HG03064 (cell line): ENCODE measurements around the gene CNTFR.

ENCODE experiments used
- ATAC-seq: cut with Tn5 transposase; IDR thresholded peaks from one replicate; pipeline ENCODE4 v1.9.1; 2021; ENCODE audit warnings: low read depth; ENCODE audit not compliant: unreplicated experiment

The CNTFR gene

DNA sequence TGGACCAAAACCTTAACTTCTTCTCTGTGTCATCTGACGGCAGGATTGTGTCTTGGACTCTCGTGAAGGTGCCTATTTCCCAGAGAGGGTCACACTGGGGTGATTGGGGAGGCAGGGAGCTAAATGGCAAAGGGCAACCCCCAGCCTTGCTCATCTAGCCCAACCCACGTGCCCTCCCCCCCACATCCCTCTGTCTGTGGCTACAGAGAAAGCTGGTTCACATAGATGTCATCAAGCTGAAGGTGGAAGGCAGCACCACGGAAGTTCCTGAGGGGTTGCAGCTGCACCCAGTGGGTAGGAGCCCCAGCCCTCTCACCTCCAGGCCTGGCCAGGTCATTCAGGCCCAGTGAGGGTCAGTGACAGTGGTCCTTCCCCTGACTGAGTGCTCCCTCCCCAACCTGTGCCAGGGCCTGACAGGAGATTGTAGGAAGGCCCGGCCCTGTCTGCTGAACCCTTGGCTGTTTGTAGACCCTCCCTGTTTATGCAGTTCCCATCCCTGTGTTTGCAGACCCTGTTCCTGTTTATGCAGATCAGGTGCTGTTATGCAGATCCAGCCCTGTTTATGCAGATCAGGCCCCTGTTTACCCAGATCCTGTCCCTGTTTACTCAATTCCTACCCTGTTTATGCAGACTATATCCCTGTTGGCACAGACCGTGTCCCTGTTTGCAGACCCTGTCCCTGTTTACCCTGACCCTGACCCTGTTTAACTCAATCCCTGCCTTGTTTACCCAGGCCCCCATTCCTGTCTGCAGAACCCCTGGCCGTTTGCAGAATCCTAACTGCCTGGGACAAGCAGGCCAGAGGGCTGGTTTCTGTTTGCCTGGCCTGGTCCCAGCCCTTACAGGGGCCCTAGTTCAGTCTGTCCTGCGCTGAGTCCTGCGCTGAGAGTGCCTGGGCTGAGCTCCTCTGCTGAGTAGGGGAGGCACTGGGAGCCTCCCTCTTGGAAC is 77.1 kb downstream of the CNTFR start:
- no peak for ATAC-seq

GRCh38 chr9:34510497-34511468 is 78.7 kb downstream of the CNTFR start:
- ATAC-seq, result no peak

DNA sequence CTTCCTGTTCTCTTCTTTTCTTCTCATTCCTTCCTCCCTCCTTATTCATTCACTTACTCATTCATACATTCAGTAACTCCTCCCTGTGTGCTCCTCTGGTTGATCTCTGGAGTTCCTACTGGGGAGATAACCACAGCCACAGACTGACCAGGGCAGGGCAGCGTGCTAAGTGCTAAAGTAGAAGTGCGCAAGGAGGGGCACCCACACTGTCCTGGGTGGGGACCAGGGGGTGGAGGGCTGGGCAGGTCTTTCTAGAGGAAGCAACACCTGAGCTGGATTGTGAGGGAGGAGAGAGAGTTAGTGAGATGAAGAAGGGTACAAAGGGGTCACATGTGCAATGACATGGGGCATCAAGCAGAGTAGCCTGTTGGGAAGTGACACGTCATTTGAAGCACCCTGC is 80.6 kb downstream of the CNTFR start:
- no peak for ATAC-seq

DNA sequence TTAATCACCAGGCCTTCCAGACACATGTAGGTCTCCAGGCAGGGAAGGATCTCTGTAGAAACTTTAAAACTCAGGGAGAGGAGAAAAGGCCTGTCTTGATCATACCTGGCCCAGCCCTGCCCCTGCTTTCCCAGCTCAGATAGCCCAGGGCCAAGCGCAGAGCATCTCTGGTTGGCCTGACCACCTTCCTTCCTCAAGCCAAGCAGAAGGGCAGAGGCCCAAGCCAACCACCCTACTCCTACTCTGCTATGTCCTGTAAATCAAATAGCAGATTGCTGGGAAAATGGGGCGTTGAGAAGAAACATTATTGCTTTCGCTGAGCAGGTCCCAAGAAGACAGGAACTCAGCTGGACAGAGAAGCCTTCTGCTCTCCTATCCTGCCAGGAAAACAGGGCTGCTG is 81.1 kb downstream of the CNTFR start:
- no peak for ATAC-seq

DNA sequence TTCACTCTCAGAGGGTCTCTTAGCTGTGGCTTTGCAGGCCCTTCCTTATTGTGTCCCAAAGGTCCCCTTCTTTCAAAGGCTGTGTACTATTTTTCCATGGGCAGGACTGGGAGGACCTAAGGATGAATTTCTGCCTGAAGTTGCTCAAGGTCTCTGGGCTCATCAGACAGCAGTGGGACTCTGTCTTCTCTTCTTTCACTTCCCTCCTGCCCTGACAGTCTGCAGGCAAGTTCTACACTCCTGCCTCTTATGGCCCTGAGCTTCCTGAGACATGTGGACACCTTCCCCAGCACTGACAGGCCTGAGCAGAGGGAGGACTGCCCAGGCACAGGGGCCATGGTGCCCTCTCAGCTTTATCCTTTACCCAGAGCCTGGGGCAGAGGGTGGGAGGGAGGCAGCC is 81.6 kb downstream of the CNTFR start:
- ATAC-seq, result no peak

GRCh38 chr9:34507556-34507955 is 82.0 kb downstream of the CNTFR start:
- no peak for ATAC-seq

DNA sequence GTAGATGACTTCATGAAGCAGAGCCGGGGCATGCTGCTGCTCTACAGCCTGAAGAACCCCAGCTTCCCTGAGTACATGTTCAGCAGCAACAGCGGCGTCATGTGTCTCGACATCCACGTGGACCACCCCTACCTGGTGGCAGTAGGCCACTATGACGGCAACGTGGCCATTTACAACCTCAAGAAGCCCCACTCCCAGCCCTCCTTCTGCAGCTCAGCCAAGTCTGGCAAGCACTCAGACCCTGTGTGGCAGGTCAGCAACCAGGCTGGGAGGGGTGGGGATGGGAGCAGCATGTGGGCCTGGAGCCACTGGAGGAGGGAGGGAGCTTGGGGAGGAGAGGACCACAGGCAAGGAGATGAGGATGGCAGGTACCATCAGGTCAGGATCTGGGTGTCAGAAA is 82.9 kb downstream of the CNTFR start:
- ATAC-seq, result no peak

GRCh38 chr9:34505370-34506120 is 84.0 kb downstream of the CNTFR start:
- ATAC-seq, result no peak

- no peak for ATAC-seq
Measured at GRCh38 chr9:34503406-34503805, 86.1 kb downstream of the CNTFR start.

- no peak for ATAC-seq
Measured at GRCh38 chr9:34502891-34503290, 86.6 kb downstream of the CNTFR start.

GRCh38 chr9:34502471-34502870 is 87.1 kb downstream of the CNTFR start:
- no peak for ATAC-seq

GRCh38 chr9:34501889-34502425 is 87.6 kb downstream of the CNTFR start:
- ATAC-seq, result no peak
